ENCODE results near the gene PPP4R4. TPM values are rescaled to one million over a fixed set of nuclear protein-coding genes. Genes with fewer than 3 reads are reported as not detected.

PPP4R4 gene
- total and polyA plus RNA-seq, 2 experiments from 2014 or later, result 0.11 to 0.22 TPM

DNA sequence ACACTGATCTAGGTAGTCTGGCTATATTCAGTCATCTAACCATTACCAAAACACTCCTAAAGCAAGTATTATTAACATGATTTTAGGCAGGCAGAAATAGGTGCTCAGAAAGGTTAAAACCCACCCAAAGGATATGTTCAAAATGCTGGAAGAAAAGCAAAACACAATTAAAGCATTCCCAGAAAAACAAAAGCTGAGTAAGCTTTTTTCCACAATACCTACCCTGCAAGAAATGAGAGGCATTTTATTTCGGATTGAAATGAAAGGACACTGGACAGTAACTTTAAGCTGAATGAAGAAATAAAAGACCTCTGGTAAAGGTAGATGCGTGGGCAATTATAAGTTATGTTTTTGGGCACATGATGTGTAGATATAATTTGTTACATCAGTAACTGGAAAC lies 140.8 kb downstream of the PPP4R4 start:
- Histone ChIP-seq H4K20me1 (ENCODE audit: insufficient read depth) (no peaks in the 10 kb centered on the region), H3K27me3 (replicated peaks; ENCODE audit: insufficient read depth) (no peaks in the 10 kb centered on the region), H2AFZ (no peak overlapping the region), H3F3A (ENCODE audit: insufficient read depth) (no peaks in the 10 kb centered on the region), H3K9me3 (ENCODE audit: low read depth) (no peaks in the 10 kb centered on the region), H3K4me1 (ENCODE audit: insufficient read depth) (no peaks in the 10 kb centered on the region), H3K4me3 (no peak overlapping the region), H3K36me3 (ENCODE audit: low read depth) (no peaks in the 10 kb centered on the region), H3K9ac (no peak overlapping the region), H3K79me2 (ENCODE audit: insufficient read depth) (no peaks in the 10 kb centered on the region), H3K27ac (no peak overlapping the region), H3K9me2 (ENCODE audit: insufficient read depth) (no peaks in the 10 kb centered on the region), H3K4me2 (ENCODE audit: unreplicated experiment) (no peak overlapping the region)
- TF ChIP-seq EZH2 (IDR thresholded peaks at IDR 0.05; ENCODE audit: insufficient read depth, poor library complexity, severe bottlenecking) (no peak), EZH2phosphoT487 (IDR thresholded peaks at IDR 0.05; ENCODE audit: insufficient read depth, low read depth) (no peak)
- in situ Hi-C loops (cut with MboI), result no loop called here
- no peak for DNase-seq
- WGBS, 2 experiments (ENCODE audit: low coverage in 1 of 2, low lambda C conversion rate in 2 of 2, missing lambda C conversion rate in 2 of 2), result 81 to 88% methylated on average over 2 of the region's 2 CpGs

DNA sequence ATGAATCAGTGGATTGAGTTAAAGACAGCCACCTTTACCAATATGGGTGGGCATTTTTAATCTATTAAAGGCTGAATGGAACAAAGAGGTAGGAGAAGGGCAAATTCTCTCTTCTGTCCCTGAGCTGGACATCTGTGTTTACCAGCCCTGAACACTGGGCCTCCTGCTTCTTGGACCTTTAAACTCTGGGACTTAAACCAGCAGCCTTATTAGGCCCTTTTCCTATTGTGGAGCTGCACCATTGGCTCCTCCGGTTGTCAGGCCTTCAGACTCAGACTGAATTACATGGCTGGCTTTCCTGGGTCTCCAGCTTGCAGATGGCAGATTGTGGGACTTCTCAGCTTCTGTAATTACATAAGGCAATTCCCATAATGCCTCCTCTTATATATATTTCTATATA lies 142.6 kb downstream of the PPP4R4 start:
- Histone ChIP-seq H3K9ac (no peak overlapping the region), H3K9me2 (ENCODE audit: insufficient read depth) (no peaks in the 10 kb centered on the region), H4K20me1 (ENCODE audit: insufficient read depth) (no peaks in the 10 kb centered on the region), H3K4me3 (no peak overlapping the region), H3K9me3 (ENCODE audit: low read depth) (no peaks in the 10 kb centered on the region), H3K27me3 (replicated peaks; ENCODE audit: insufficient read depth) (no peaks in the 10 kb centered on the region), H3K4me2 (ENCODE audit: unreplicated experiment) (no peak overlapping the region), H3K36me3 (ENCODE audit: low read depth) (no peaks in the 10 kb centered on the region), H2AFZ (no peak overlapping the region), H3F3A (ENCODE audit: insufficient read depth) (no peaks in the 10 kb centered on the region), H3K4me1 (ENCODE audit: insufficient read depth) (no peaks in the 10 kb centered on the region), H3K27ac (no peak overlapping the region), H3K79me2 (ENCODE audit: insufficient read depth) (no peaks in the 10 kb centered on the region)
- no peak for DNase-seq
- 71 to 91% methylated on average over 1 of the region's 1 CpG for WGBS, 2 experiments (ENCODE audit: low coverage in 1 of 2, low lambda C conversion rate in 2 of 2, missing lambda C conversion rate in 2 of 2)
- TF ChIP-seq EZH2 (IDR thresholded peaks at IDR 0.05; ENCODE audit: insufficient read depth, poor library complexity, severe bottlenecking) (no peak), EZH2phosphoT487 (IDR thresholded peaks at IDR 0.05; ENCODE audit: insufficient read depth, low read depth) (no peak)
- in situ Hi-C loops (cut with MboI), result no loop called here

DNA sequence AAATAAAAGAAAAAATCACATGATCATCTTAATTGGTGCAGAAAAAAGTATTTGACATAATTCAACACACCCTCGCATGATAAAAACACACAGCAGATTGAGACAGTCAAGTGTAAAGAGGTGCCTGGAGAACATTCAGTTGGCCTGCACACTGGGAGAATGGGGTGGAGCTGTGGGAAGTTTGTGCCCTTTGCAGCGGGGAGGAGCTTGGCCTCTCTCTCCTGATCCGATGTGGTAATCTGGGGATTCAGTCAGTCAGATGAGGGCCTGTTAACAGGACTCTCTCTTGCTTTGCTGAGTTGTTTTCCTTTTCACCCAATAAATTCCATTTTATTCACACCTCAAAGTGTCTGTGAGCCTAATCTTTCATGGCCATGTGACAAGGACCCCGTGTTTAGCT lies 143.1 kb downstream of the PPP4R4 start:
- DNase-seq, result peak; percentile 50
- Histone ChIP-seq H3F3A (ENCODE audit: insufficient read depth) (no peaks in the 10 kb centered on the region), H3K9ac (no peak overlapping the region), H2AFZ (no peak overlapping the region), H3K9me3 (ENCODE audit: low read depth) (no peaks in the 10 kb centered on the region), H3K9me2 (ENCODE audit: insufficient read depth) (no peaks in the 10 kb centered on the region), H3K27me3 (replicated peaks; ENCODE audit: insufficient read depth) (no peaks in the 10 kb centered on the region), H3K79me2 (ENCODE audit: insufficient read depth) (no peaks in the 10 kb centered on the region), H3K4me2 (ENCODE audit: unreplicated experiment) (no peak overlapping the region), H3K27ac (no peak overlapping the region), H3K4me3 (no peak overlapping the region), H3K36me3 (ENCODE audit: low read depth) (no peaks in the 10 kb centered on the region), H4K20me1 (ENCODE audit: insufficient read depth) (no peaks in the 10 kb centered on the region), H3K4me1 (ENCODE audit: insufficient read depth) (no peaks in the 10 kb centered on the region)
- TF ChIP-seq EZH2phosphoT487 (IDR thresholded peaks at IDR 0.05; ENCODE audit: insufficient read depth, low read depth) (no peak), EZH2 (IDR thresholded peaks at IDR 0.05; ENCODE audit: insufficient read depth, poor library complexity, severe bottlenecking) (no peak)
- 16 to 18% methylated on average over 4 of the region's 4 CpGs for WGBS, 2 experiments (ENCODE audit: low coverage in 1 of 2, low lambda C conversion rate in 2 of 2, missing lambda C conversion rate in 2 of 2)
- in situ Hi-C loops (cut with MboI), result no loop called here

DNA sequence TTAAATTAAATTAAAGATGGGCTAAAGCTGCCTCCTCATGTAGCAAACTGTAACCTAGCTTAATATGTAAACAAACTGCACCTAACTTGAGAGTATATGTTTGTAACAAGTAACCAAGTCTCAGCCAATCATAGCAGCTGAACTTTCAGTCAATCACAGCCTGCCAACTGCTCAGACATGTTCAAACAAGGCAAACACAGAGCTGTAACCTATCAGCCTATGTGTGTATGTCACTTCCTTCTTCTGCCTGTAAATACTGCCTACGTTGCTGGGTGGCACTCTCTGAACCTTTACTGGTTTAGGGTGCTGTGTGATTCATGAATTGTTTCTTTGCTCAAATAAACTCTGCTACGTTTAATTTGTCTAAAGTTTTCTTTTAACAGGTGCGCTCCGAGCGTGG lies 146.1 kb downstream of the PPP4R4 start:
- Histone ChIP-seq H4K20me1 (ENCODE audit: insufficient read depth) (no peaks in the 10 kb centered on the region), H2AFZ (no peak overlapping the region), H3K9me2 (ENCODE audit: insufficient read depth) (no peaks in the 10 kb centered on the region), H3K4me3 (no peak overlapping the region), H3K9ac (no peak overlapping the region), H3K36me3 (ENCODE audit: low read depth) (no peaks in the 10 kb centered on the region), H3K79me2 (ENCODE audit: insufficient read depth) (no peaks in the 10 kb centered on the region), H3K27me3 (replicated peaks; ENCODE audit: insufficient read depth) (no peaks in the 10 kb centered on the region), H3K9me3 (ENCODE audit: low read depth) (no peaks in the 10 kb centered on the region), H3K4me1 (ENCODE audit: insufficient read depth) (peaks cover 12% of the 10 kb centered on the region), H3F3A (ENCODE audit: insufficient read depth) (peaks cover 15% of the 10 kb centered on the region), H3K27ac (no peak overlapping the region), H3K4me2 (ENCODE audit: unreplicated experiment) (no peak overlapping the region)
- WGBS, 2 experiments (ENCODE audit: low coverage in 1 of 2, low lambda C conversion rate in 2 of 2, missing lambda C conversion rate in 2 of 2), result 90 to 98% methylated on average over 5 of the region's 5 CpGs
- no peak for DNase-seq
- in situ Hi-C loops (cut with MboI), result no loop called here
- TF ChIP-seq EZH2 (IDR thresholded peaks at IDR 0.05; ENCODE audit: insufficient read depth, poor library complexity, severe bottlenecking), result no peak
- no peak for TF ChIP-seq EZH2phosphoT487 (IDR thresholded peaks at IDR 0.05; ENCODE audit: insufficient read depth, low read depth)

Measured in GM23248 (cell line).